HepG2 (cell line): ENCODE measurements around the gene ATP9B. TPM values are rescaled to one million over a fixed set of nuclear protein-coding genes. Genes with fewer than 3 reads are reported as not detected.

ENCODE experiments used
- CCDC6 ChIP-seq: sonication (generic); formaldehyde crosslinking; IDR thresholded peaks from 2 replicates; pipeline ENCODE4 v1.8.1; 2022; ENCODE audit warnings: mild to moderate bottlenecking, missing genetic modification reagents, moderate library complexity
- GTF2F1 ChIP-seq: fragments of 150-350 bp; IDR thresholded peaks from 2 replicates; pipeline ENCODE4 v1.6.1; 2014; ENCODE audit warnings: low read length
- HDAC6 ChIP-seq: fragments of 200-600 bp; sonication (generic); IDR thresholded peaks from 2 replicates; pipeline ENCODE4 v1.7.0; 2017; ENCODE audit warnings: mild to moderate bottlenecking, antibody characterized with exemption, low read length, low read depth
- NFYC ChIP-seq: IDR thresholded peaks from 2 replicates; pipeline ENCODE4 v1.6.1; 2016; ENCODE audit warnings: missing genetic modification reagents, missing compliant biosample characterization
- POLR2G ChIP-seq: fragments of 200-400 bp; formaldehyde crosslinking; IDR thresholded peaks from 2 replicates; pipeline ENCODE4 v1.6.1; 2018; ENCODE audit warnings: mild to moderate bottlenecking, low read depth, low read length, moderate library complexity
- RARA ChIP-seq: IDR thresholded peaks from 2 replicates; pipeline ENCODE4 v1.6.1; 2016; ENCODE audit warnings: missing genetic modification reagents, missing compliant biosample characterization
- REPIN1 ChIP-seq: sonication (generic); formaldehyde crosslinking; IDR thresholded peaks from 2 replicates; pipeline ENCODE4 v1.8.0; 2022; ENCODE audit warnings: missing genetic modification reagents, low read depth, mild to moderate bottlenecking, borderline replicate concordance
- RFX1 ChIP-seq: fragments of 450-650 bp; IDR thresholded peaks from 2 replicates; pipeline ENCODE4 v1.6.1; 2017
- SNAPC2 ChIP-seq: sonication (generic); formaldehyde crosslinking; IDR thresholded peaks from 2 replicates; pipeline ENCODE4 v1.8.1; 2022; ENCODE audit warnings: mild to moderate bottlenecking, missing genetic modification reagents
- ZNF10 ChIP-seq: sonication (generic); formaldehyde crosslinking; IDR thresholded peaks from 2 replicates; pipeline ENCODE4 v1.4.0; 2020; ENCODE audit warnings: mild to moderate bottlenecking, low read depth, missing genetic modification reagents, borderline replicate concordance
- ZNF12 ChIP-seq: sonication (generic); formaldehyde crosslinking; IDR thresholded peaks from 2 replicates; pipeline ENCODE4 v1.5.0; 2020; ENCODE audit warnings: missing genetic modification reagents
- ZNF577 ChIP-seq: sonication (generic); formaldehyde crosslinking; IDR thresholded peaks from 2 replicates; pipeline ENCODE4 v1.4.0; 2020; ENCODE audit warnings: mild to moderate bottlenecking, low read depth, missing genetic modification reagents, borderline replicate concordance
- ZNF678 ChIP-seq: sonication (generic); formaldehyde crosslinking; IDR thresholded peaks from 2 replicates; pipeline ENCODE4 v1.4.0; 2020; ENCODE audit warnings: mild to moderate bottlenecking, missing genetic modification reagents
- polyA plus RNA-seq, 8 experiments: library from polyadenylated mRNA; depleted of rRNA in 3 of 8; stranded (reverse) in 7 of 8; unstranded in 1 of 8; fragments of >200 nt; fragmentation: Illumina TruSeq in 4 of 8; extraction: Trizol in 4 of 8; gene quantifications; 2 replicates each; pipeline versions ENCODE4 v1.2.1 to v1.2.3, GENCODE V29; 2011 to 2016; ENCODE audit warnings: low read depth in 4 of 8, missing spikeins in 1 of 8, mixed read lengths in 1 of 8; ENCODE audit not compliant: insufficient read depth in 1 of 8
- total RNA-seq, 5 experiments: library from RNA; depleted of rRNA; stranded (reverse); fragments of >200 nt; fragmentation: Illumina TruSeq; extraction: Trizol; gene quantifications; 2 replicates each; pipeline ENCODE4 v1.2.3, GENCODE V29; 2016; ENCODE audit warnings: low read depth in 1 of 5
- TF ChIP-seq, protein P1 (sequence below): sonication (generic); formaldehyde crosslinking; IDR thresholded peaks from 2 replicates; pipeline ENCODE4 v1.5.0; 2020; ENCODE audit warnings: missing genetic modification reagents
- TF ChIP-seq, protein P2 (sequence below): sonication (generic); formaldehyde crosslinking; IDR thresholded peaks from 2 replicates; pipeline ENCODE4 v1.8.0; 2022; ENCODE audit warnings: low read depth, missing genetic modification reagents
- TF ChIP-seq, protein P3 (sequence below): sonication (generic); formaldehyde crosslinking; IDR thresholded peaks from 2 replicates; pipeline ENCODE4 v1.9.0; 2021; ENCODE audit warnings: missing genetic modification reagents, mild to moderate bottlenecking, borderline replicate concordance
- TF ChIP-seq, protein P4 (sequence below): sonication (generic); formaldehyde crosslinking; IDR thresholded peaks from 2 replicates; pipeline ENCODE4 v1.5.1; 2020; ENCODE audit warnings: missing genetic modification reagents, mild to moderate bottlenecking, borderline replicate concordance
- TF ChIP-seq, protein P5 (sequence below): sonication (generic); formaldehyde crosslinking; IDR thresholded peaks from 2 replicates; pipeline ENCODE4 v1.5.0; 2020; ENCODE audit warnings: missing genetic modification reagents
- TF ChIP-seq, protein P6 (sequence below): sonication (generic); formaldehyde crosslinking; IDR thresholded peaks from 2 replicates; pipeline ENCODE4 v1.4.0; 2020; ENCODE audit warnings: missing genetic modification reagents

Gene ATP9B
- total and polyA plus RNA-seq, 2 of the 13 experiments (the other 11 are each of a cell fraction or from before 2014, with no cell fraction given), result 10.8 to 11.3 TPM

DNA sequence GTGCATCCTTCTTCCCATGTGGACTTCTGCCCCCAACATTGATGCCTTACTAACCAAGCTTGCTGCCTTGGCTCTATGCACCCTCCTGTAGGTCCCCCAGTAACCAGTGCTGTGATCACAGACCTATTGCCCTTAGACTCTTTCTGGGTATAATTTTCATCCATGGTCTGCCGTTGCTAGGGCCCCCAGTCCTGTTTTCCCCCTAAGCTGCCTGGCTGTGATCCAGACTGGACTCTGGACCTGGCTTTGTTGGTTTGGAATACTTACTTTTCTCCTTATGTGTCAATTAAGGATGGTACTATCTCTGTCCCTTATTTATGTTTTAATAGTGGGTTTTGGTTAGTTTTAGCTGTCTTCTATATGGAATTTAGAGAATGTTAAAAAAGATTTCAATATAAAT, 26.0 kb downstream of the ATP9B start (continued):
- TF ChIP-seq, protein P1, sequence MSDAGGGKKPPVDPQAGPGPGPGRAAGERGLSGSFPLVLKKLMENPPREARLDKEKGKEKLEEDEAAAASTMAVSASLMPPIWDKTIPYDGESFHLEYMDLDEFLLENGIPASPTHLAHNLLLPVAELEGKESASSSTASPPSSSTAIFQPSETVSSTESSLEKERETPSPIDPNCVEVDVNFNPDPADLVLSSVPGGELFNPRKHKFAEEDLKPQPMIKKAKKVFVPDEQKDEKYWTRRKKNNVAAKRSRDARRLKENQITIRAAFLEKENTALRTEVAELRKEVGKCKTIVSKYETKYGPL (CRISPR knock-in tag), result no peak
- TF ChIP-seq RARA (CRISPR knock-in tag) (no peak), ZNF10 (CRISPR knock-in tag) (no peak), POLR2G (no peak), ZNF678 (CRISPR knock-in tag) (no peak), ZNF577 (CRISPR knock-in tag) (no peak), GTF2F1 (no peak), SNAPC2 (CRISPR knock-in tag) (no peak), HDAC6 (no peak), CCDC6 (CRISPR knock-in tag) (no peak), RFX1 (peak; percentile 45; the same call in 1 of the 2 replicates), REPIN1 (CRISPR knock-in tag) (no peak), NFYC (CRISPR knock-in tag) (no peak), ZNF12 (CRISPR knock-in tag) (no peak)
- TF ChIP-seq, protein P2, sequence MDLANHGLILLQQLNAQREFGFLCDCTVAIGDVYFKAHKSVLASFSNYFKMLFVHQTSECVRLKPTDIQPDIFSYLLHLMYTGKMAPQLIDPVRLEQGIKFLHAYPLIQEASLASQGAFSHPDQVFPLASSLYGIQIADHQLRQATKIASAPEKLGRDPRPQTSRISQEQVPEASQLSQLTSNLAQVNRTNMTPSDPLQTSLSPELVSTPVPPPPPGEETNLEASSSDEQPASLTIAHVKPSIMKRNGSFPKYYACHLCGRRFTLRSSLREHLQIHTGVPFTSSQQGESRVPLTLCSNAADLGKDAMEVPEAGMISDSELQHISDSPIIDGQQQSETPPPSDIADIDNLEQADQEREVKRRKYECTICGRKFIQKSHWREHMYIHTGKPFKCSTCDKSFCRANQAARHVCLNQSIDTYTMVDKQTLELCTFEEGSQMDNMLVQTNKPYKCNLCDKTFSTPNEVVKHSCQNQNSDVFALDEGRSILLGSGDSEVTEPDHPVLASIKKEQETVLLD, result no peak
- TF ChIP-seq, protein P3, sequence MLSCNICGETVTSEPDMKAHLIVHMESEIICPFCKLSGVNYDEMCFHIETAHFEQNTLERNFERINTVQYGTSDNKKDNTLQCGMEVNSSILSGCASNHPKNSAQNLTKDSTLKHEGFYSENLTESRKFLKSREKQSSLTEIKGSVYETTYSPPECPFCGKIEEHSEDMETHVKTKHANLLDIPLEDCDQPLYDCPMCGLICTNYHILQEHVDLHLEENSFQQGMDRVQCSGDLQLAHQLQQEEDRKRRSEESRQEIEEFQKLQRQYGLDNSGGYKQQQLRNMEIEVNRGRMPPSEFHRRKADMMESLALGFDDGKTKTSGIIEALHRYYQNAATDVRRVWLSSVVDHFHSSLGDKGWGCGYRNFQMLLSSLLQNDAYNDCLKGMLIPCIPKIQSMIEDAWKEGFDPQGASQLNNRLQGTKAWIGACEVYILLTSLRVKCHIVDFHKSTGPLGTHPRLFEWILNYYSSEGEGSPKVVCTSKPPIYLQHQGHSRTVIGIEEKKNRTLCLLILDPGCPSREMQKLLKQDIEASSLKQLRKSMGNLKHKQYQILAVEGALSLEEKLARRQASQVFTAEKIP (CRISPR knock-in tag), result no peak
- TF ChIP-seq, protein P4, sequence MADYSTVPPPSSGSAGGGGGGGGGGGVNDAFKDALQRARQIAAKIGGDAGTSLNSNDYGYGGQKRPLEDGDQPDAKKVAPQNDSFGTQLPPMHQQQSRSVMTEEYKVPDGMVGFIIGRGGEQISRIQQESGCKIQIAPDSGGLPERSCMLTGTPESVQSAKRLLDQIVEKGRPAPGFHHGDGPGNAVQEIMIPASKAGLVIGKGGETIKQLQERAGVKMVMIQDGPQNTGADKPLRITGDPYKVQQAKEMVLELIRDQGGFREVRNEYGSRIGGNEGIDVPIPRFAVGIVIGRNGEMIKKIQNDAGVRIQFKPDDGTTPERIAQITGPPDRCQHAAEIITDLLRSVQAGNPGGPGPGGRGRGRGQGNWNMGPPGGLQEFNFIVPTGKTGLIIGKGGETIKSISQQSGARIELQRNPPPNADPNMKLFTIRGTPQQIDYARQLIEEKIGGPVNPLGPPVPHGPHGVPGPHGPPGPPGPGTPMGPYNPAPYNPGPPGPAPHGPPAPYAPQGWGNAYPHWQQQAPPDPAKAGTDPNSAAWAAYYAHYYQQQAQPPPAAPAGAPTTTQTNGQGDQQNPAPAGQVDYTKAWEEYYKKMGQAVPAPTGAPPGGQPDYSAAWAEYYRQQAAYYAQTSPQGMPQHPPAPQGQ (CRISPR knock-in tag), result no peak
- TF ChIP-seq, protein P5, sequence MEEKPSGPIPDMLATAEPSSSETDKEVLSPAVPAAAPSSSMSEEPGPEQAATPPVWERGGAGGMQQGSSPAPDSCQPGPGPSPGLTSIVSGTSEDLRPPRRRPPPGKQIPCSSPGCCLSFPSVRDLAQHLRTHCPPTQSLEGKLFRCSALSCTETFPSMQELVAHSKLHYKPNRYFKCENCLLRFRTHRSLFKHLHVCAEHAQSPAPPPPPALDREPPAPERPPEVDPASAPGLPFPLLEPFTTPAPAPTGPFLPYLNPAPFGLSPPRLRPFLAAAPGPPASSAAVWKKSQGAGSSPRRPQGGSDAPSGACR (CRISPR knock-in tag), result no peak
- TF ChIP-seq, protein P6, sequence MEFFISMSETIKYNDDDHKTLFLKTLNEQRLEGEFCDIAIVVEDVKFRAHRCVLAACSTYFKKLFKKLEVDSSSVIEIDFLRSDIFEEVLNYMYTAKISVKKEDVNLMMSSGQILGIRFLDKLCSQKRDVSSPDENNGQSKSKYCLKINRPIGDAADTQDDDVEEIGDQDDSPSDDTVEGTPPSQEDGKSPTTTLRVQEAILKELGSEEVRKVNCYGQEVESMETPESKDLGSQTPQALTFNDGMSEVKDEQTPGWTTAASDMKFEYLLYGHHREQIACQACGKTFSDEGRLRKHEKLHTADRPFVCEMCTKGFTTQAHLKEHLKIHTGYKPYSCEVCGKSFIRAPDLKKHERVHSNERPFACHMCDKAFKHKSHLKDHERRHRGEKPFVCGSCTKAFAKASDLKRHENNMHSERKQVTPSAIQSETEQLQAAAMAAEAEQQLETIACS, result no peak
